NCI-H1436 treated with DMSO at 0.1 percent for 48 hours (cell line): ENCODE measurements around the gene CHCHD6.

Experiments
- DNase-seq: peaks from one replicate; lab custom pipeline; 2025; lab: John Stamatoyannopoulos, UW

CHCHD6 gene

GRCh38 chr3:126826693-126827092 lies 122.7 kb downstream of the CHCHD6 start:
- no peak for DNase-seq

- no peak for DNase-seq
Observed at GRCh38 chr3:126827121-126827520, 123.1 kb downstream of the CHCHD6 start.

GRCh38 chr3:126828306-126828705 lies 124.3 kb downstream of the CHCHD6 start:
- no peak for DNase-seq

GRCh38 chr3:126832933-126833332 lies 128.9 kb downstream of the CHCHD6 start:
- no peak for DNase-seq

GRCh38 chr3:126834596-126835471 lies 130.8 kb downstream of the CHCHD6 start:
- DNase-seq: no peak

GRCh38 chr3:126835472-126836219 lies 131.6 kb downstream of the CHCHD6 start:
- DNase-seq: no peak

GRCh38 chr3:126836220-126836860 lies 132.3 kb downstream of the CHCHD6 start:
- DNase-seq: no peak

- no peak for DNase-seq
Observed at GRCh38 chr3:126837773-126838172, 133.7 kb downstream of the CHCHD6 start.

- no peak for DNase-seq
Observed at GRCh38 chr3:126845920-126846715, 142.1 kb downstream of the CHCHD6 start.

GRCh38 chr3:126847061-126847460 lies 143.0 kb downstream of the CHCHD6 start:
- no peak for DNase-seq

GRCh38 chr3:126848991-126849390 lies 145.0 kb downstream of the CHCHD6 start:
- no peak for DNase-seq

- no peak for DNase-seq
Observed at GRCh38 chr3:126849768-126850167, 145.7 kb downstream of the CHCHD6 start.

- DNase-seq: no peak
Observed at GRCh38 chr3:126850370-126851085, 146.5 kb downstream of the CHCHD6 start.

GRCh38 chr3:126851382-126851781 lies 147.3 kb downstream of the CHCHD6 start:
- DNase-seq: no peak

- DNase-seq: no peak
Observed at GRCh38 chr3:126851934-126852333, 147.9 kb downstream of the CHCHD6 start.

- DNase-seq: no peak
Observed at GRCh38 chr3:126852511-126852910, 148.5 kb downstream of the CHCHD6 start.

GRCh38 chr3:126854666-126855065 lies 150.6 kb downstream of the CHCHD6 start:
- DNase-seq: no peak

GRCh38 chr3:126855374-126855773 lies 151.3 kb downstream of the CHCHD6 start:
- no peak for DNase-seq

- DNase-seq: no peak
Observed at GRCh38 chr3:126857928-126858327, 153.9 kb downstream of the CHCHD6 start.

GRCh38 chr3:126858401-126858800 lies 154.4 kb downstream of the CHCHD6 start:
- DNase-seq: no peak

GRCh38 chr3:126858887-126859286 lies 154.8 kb downstream of the CHCHD6 start:
- DNase-seq: no peak
